Measurements from ENCODE around the gene WNT3A.
"Not testable (repeated sequence)": the region's sequence is repeated elsewhere in the genome, so short reads cannot be mapped to it uniquely, and the experiment has no call there.

The WNT3A gene, protein sequence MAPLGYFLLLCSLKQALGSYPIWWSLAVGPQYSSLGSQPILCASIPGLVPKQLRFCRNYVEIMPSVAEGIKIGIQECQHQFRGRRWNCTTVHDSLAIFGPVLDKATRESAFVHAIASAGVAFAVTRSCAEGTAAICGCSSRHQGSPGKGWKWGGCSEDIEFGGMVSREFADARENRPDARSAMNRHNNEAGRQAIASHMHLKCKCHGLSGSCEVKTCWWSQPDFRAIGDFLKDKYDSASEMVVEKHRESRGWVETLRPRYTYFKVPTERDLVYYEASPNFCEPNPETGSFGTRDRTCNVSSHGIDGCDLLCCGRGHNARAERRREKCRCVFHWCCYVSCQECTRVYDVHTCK

DNA sequence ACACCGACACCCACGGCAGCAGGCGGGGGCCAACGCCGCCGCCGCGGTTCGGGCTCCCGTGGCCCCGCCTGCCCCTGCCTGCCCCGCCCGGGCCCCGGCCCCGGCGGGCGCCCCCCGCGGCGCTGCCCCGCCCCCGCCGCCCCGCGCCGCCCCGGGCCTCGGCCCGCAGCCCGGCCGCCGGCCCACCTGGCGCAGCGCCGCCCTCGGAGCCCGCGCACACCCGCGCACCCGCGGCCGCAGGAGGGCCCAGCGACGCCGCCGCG is at the start of gene WNT3A:
Gene WNT3A, plus strand, starts transcription at position 213 of the 263 bp plus-strand sequence. CDS start 131 bp downstream, outside the sequence.
- no peak for DNase-seq (ENCODE audit: low read depth in 2 of 3, low spot score in 1 of 3)

DNA sequence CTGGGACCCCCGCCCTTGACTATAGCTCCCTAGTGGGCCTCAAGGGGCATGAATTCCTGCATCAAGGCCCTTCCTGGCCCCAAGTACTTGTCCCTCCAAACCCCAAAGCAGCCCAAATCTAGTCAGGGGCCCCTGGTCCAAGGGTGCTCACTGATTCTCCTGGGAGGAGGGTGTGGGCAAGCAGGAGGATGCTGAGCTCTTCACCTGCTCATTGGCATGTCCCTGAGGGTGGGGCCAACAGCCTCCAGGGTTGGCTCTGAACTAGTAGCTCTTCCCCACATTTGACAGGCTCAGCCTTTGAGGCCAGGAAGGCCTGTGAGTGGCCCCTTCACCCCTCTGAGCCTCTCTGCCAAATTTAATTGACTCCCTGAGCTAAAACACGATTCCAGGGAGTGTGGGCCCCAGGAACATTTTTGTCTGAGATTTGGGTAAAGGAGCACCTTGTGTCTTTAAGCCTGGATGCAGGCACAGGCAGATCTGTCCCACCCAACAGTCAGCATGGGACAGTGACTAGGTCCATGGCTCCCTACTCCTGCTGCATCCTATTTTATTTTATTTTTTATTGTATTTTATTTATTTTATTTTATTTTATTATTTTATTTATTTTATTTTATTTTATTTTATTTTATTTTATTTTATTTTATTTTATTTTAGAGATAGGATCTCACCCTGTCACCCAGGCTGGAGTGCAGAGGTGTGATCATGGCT is 48.0 kb upstream of the WNT3A start:
- no peak for DNase-seq (ENCODE audit: low read depth in 2 of 3, low spot score in 1 of 3)

DNA sequence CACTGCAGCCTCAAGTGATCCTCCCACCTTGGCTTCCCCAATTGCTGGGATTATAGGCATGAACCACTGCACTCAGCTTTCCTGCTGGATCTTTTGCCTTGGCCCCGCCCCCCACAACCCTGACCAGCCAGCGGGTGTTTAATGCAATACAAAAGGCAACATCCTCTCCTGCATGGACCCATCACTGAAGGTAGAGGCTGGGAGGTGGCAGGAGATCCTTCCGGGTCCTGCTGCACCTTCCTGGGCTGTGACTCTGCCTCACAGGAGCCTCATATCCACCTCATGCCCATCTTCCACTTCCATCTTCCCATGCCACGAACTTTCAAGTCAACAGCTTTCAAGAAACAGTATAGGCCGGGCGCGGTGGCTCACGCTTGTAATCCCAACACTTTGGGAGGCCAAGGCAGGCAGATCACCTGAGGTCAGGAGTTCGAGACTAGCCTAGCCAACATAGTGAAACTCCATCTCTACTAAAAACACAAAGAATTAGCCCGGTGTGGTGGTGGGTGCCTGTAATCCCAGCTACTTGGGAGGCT is 47.4 kb upstream of the WNT3A start:
- DNase-seq (ENCODE audit: low read depth in 2 of 3, low spot score in 1 of 3), result no peak

DNA sequence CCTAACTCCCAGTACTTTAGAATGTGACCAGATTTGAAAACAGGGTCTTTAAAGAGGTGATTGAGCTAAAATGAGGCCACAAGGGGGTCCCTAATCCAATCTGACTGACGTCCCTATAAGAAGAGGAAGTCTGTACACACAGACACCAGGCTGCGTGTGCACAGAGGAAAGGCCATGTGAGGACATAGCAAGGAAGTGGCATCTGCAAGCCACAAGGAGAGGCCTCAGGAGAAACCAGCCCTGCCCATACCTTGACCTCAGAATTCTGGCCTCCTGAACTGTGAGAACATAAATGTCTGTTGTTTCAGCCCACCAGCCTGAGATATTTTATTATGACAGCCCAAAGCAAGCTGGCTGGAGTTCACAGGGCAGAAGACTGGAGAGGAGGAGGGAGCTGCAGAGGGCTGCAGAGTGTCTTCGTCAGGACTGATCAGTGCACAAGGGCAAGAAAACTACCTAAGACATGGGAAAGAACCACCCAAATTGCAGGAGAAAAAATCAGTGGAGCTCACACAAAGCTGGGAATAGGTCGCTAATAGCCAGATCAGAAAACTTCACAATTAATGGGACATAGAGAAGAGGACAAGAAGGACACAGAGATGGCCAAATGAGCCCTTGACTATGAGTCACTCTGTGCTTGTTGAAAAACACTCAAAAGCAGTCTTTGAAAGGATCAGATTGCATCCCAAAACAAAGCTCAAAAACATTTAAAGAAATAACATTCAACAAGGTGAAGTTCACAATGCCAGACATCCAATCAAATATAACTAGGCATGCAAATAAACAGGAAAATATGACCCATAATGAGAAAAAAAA is 44.9 kb upstream of the WNT3A start:
- DNase-seq (ENCODE audit: low read depth in 2 of 3, low spot score in 1 of 3), result no peak

DNA sequence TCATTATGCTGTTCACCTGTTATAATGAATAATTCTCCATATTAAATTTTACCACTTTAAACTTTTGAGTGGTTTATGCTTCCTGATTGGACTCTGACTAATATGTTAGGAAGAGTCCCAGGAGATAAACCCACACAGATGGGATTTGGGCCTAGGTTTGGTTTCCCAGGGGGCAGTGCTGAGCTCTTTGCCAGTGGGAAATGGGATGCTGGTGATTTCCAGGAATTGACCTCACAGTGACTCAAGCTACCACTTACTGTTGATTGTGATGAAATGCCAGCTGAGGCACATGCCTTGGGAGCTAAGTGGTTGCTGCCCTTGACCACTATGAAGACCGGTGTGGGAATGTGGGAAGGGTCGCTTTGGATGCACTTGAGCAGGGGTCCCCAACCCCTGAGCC is 40.1 kb upstream of the WNT3A start:
- not testable (repeated sequence) for DNase-seq (ENCODE audit: low read depth in 2 of 3, low spot score in 1 of 3)

DNA sequence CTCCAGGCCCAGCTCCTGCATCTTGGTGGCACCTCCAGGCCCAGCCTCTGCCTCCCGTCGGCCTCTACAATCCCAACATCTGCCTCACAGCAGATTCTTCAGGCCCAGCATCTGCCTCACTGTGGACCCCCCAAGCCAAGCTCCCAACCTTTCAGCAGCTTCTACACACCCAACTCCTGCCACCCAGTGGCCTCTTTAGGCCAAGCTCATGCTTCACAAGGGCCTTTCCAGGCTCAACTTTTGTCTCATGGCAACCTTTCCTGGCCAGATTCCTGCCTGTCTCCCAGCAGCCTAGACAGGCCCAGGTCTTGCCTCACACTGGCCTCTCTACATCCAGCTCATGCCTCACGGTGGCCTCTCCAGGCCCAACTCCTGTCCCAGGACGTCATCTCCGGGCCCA is 39.0 kb upstream of the WNT3A start:
- not testable (repeated sequence) for DNase-seq (ENCODE audit: low read depth in 2 of 3, low spot score in 1 of 3)

DNA sequence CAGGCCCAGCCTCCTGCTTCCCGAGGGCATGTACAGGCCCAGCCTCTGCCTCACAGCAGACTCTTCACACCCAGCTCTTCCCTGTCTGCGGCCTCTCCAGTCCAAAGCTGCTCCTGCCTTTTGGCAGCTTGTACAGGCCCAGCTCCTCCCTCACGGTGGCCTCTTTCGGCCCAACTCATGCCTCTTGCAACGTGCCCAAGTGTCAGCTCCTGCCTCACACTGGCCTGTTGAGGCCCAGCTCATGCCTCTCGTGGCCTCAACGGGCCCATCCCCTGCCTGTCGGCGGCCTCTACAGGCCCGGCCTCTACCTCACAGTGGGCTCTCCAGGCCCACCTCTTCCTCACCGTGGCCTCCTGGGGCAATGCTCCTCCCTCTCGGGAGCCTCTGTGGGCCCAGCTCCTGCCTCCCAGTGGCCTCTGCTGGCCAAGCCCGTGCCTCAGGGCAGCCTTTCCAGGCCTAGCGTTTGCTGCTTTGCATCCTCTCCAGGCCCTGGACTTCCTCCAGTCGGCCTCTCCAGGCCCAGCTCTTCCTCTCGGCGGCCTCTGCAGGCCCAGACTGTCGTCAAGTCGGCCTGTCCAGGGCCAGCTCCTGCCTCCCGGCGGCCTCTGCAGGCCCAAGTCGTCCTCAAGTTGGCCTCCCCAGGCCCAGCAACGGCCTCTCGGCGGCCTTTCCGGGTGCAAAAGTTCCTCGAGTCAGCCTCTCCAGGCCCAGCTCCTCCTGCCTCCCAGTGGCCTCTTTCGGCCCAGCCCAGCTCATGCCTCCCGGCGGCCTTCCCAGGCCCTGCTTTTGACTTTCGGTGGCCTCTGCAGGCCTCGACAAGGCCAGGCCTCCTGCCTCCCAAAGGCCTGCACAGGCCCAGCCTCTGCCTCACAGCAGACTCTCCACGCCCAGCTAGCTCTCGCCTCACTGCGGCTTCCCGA is 36.5 kb upstream of the WNT3A start:
- DNase-seq (ENCODE audit: low read depth in 2 of 3, low spot score in 1 of 3), result not testable (repeated sequence)

DNA sequence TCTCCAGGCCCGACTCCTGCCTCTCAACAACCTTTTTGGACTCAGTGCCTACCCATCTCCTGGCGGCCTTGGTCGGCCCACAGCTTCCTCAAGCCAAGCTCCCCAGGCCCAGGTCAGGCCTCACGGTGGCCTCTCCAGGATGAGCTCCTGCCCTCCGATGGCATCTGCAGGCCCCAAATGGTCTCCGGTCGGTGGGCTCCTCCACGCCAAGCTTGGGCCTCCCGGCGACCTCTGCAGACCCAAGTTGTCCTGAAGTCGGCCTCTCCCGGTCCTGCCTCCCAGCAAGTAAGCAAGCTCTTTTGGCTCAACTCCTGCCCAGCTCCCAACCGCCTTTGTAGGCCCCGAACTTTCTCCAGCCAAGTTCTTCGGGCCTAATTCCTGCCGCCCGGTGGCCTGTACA is 35.6 kb upstream of the WNT3A start:
- not testable (repeated sequence) for DNase-seq (ENCODE audit: low read depth in 2 of 3, low spot score in 1 of 3)

DNA sequence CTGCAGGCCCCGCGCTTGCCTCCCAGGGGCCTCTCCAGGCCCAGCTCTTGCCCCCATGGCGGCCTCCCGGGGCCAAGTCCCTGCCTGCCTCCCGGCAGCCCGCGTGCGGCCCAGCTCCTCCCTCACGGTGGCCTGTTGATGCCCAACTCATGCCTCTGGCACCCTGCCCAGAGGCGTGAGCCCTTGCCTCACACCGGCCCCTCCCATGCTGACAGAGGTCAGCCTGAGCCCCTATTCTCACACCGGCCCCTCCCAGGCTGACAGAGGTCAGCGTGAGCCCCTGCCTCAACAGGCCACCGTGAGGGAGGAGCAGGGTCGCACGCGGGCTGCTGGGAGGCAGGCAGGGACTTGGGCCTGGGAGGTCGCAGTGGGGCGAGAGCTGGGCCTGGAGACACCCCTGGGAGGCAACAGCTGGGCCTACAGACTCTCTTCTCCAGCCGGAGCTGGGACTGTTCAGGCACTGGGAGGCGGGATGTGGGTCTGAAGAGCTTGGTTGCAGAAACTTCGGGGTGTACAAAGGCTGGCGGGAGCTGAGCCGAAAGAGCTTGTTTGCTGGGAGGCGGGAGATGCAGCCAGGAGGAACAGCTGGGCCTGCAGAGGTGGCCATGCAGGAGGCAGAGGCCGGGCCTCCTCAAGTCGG is 35.0 kb upstream of the WNT3A start:
- DNase-seq (ENCODE audit: low read depth in 2 of 3, low spot score in 1 of 3), result not testable (repeated sequence)

DNA sequence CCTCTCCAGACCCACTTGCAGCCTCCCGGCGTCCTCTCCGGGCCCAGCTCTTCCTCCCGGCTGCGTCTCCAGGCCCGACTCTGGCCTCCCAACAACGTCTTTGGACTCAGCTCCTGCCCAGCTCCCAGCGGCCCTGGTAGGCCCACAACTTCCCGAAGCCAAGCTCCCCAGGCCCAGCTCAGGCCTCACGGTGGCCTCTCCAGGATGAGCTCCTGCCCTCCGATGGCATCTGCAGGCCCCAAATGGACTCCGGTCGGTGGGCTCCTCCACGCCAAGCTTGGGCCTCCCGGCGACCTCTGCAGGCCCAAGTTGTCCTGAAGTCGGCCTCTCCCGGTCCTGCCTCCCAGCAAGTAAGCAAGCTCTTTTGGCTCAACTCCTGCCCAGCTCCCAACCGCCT is 34.5 kb upstream of the WNT3A start:
- not testable (repeated sequence) for DNase-seq (ENCODE audit: low read depth in 2 of 3, low spot score in 1 of 3)

DNA sequence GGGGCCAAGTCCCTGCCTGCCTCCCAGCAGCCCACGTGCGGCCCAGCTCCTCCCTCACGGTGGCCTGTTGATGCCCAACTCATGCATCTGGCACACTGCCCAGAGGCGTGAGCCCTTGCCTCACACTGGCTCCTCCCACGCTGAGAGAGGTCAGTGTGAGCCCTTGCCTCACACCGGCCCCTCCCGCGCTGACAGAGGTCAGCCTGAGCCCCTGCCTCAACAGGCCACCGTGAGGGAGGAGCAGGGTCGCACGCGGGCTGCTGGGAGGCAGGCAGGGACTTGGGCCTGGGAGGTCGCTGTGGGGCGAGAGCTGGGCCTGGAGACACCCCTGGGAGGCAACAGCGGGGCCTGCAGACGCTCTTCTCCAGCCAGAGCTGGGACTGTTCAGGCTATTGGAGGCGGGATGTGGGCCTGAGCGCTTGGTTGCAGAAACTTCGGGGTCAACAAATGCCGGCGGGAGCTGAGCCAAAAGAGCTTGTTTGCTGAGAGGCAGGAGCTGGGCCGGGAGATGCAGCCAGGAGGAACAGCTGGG is 33.9 kb upstream of the WNT3A start:
- not testable (repeated sequence) for DNase-seq (ENCODE audit: low read depth in 2 of 3, low spot score in 1 of 3)

DNA sequence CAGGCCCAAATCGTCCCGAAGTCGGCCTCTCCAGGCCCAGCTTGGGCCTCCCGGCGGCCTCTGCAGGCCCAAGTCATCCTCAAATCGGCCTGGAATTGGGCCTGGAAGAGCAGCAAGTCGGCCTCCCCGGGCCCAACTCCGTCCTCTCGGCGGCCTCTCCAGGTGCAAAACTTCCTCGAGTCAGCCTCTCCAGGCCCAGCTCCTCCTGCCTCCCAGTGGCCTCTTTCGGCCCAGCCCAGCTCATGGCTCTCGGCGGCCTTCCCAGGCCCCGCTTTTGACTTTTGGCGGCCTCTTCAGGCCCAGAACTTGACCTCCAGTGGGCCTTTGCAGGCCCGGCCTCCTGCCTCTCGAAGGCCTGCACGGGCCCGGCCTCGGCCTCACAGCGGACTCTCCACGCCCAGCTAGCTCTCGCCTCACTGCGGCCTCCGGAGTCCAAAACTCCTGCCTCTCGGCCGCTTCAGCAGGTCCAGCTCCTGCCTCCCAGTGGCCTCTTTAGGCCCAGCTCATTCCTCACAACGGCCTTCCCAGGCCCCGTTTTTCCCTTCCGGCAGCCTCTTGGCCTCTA is 33.0 kb upstream of the WNT3A start:
- DNase-seq (ENCODE audit: low read depth in 2 of 3, low spot score in 1 of 3), result not testable (repeated sequence)

DNA sequence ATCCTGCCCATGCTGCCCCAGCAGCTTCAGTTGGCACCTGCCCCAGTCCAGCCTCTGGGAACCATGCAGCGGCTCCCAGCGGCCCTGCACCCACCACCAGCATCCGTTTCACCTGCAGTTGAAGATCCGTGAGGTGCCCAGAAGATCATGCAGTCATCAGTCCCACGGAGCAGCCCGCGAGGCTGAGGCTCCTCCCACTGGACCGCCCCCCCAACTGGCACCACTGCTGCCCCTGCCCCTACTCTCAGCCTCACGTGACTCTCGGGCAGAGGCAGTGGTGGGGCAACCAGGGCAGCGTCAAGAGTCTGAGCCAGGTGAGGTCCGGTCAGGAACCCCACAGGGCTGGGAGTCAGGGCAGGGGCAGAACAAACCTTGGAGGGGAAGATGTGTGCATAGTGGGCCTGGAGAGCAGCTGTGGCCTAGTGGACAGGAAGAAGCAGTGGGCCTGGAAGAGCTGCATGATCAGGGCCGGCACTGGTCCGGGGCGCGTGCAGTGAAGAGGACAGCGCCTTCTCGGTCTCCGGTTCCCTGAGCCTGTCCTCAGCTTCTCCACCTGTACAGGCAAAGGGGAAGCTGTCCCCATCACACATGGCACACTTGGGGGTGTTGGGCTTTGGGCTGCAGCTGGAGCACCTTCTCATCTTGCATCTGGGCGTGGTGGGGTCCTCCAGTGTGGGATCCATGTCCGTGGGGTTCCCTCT is 31.1 kb upstream of the WNT3A start:
- DNase-seq (ENCODE audit: low read depth in 2 of 3, low spot score in 1 of 3), result not testable (repeated sequence)

DNA sequence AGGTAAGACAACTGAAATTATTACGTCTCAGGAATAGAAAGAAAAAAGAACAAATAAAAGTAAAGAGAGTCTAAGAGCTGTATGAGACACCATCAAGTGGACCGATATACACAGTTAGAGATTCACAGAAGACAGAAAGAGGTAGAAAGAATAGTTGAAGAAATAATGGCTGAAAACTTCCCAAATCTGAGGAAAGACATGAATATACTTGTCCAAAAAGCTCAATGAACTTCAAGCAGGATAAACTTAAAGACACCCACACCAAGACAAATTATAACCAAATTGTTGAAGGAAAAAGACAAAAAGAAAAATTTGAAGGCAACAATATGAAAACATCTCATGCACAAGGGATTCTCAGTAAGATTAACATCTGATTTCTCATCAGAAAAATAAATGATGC is 19.6 kb upstream of the WNT3A start:
- DNase-seq (ENCODE audit: low read depth in 2 of 3, low spot score in 1 of 3), result no peak

DNA sequence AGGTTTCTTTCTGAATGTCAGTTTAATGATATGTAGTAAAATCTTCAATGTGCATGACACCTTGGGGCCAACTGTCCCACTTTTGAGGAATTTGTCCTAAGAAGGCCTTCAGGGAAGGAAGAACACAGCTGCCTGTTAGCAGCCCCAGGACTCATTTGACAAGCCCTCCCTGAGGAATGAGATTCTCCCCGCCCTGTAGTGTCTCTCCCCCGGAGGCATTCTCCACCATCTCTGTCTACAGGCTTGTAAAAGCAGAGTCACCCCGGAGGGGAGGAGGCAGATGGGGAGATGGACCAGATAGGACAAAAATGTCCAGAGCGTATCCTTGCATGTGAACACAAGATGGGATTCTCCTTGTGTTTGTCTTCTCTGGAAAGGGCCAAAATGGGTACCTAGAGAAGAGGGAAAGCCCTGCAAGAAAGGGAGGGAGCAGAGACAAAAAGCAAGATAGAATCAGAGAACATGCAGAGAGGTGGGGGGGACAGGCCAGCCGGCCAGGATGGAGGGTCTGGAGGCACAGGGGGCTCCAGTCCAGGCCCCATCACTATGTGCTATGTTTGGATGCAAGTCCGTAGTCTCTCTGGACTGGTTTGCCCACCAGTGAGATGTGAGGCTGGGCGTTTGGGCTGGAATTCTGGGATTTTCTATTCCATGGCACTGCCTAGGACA is 12.0 kb upstream of the WNT3A start:
- DNase-seq (ENCODE audit: low read depth in 2 of 3, low spot score in 1 of 3), result no peak

DNA sequence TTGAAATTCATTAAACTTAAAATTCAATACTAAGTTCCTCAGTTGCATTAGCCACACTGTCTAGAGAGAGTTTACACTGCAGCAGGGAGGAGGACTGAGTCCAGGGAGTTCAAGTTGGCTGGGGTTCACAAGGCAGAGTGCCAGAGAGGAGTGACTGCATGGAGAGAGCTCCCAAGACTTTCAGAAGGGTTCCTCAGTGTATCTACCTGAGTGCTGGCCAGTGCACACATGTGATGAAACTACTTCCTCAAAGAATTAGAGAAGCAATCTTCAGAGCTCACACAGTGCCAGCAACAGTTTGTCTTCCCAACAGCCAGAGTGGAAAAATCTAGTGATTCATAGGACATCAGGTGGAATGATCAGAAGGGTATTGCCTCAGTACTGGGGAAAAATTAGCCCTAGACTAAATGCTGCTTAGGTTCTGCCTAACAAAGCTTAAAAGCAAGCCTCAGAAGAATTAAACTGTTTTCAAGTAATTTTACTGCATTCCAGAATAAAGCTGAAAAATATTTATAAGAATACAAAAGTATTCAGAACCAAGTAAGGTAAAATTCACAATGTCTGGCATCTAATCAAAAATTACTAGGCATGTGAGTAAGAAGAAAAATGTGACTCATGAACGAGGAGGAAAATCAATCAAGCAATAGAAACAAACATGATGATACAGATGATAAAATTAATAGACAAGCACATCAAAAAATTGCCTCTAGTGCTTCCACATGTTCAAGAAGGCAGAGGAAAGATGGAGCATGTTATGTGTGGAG is 10.4 kb upstream of the WNT3A start:
- DNase-seq (ENCODE audit: low read depth in 2 of 3, low spot score in 1 of 3), result no peak

DNA sequence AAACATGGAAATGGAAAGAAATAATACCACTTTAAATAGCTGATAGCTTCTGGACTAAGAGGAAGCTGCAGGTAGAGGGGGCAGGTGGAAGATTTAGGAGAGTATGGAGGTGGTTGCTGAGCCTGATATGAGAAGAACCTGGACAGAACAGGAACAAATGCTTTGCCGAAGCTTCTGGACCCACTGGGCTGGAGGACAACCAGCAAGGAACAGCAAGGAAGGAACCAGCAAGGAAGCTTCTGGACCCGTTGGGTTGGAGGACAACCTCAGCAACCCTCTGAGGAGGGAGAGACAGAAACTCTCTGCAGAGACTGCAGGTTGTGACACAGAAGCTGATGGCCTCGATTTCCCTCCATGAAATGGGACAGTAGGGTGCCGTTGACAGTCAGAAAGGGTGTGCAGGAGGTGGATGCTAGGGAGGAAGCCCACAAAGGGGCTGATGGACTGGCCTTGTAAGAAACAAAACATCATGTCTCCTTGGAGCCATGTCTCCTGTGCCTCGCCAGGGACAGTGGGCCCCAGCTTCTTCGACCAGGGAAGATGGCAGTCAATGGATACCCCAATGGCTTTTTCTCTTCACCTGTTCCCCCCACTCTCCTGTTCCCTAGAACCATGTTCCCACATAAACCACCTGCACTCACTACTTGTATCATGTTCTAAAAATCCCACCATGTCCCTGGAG is 8.3 kb upstream of the WNT3A start:
- DNase-seq (ENCODE audit: low read depth in 2 of 3, low spot score in 1 of 3), result no peak
